Activated B cell treated with CpG ODN at 0.5 μM for 24 hours (primary cell): ENCODE measurements around the gene LIMK1. TPM values are rescaled to one million over a fixed set of nuclear protein-coding genes. Genes with fewer than 3 reads are reported as not detected.

Experiments
- ATAC-seq: fragments of 200-7000 bp; cut with Tn5 transposase; one replicate; pipeline ENCODE4 v1.10.0; 2021; ENCODE audit warnings: low read depth, mild to moderate bottlenecking, moderate library complexity
- CTCF ChIA-PET: fragments of 350-600 bp; sonication (Branson Sonifier 250); formaldehyde crosslinking; loops from one replicate; lab custom pipeline; 2021; ENCODE audit warnings: antibody characterized with exemption; lab: Charles Lee
- POLR2A ChIA-PET: fragments of 350-600 bp; sonication (Branson Sonifier 250); formaldehyde crosslinking; loops from one replicate; lab custom pipeline; 2021; ENCODE audit warnings: antibody characterized with exemption; lab: Charles Lee
- DNase-seq: peaks from one replicate; pipeline ENCODE4 v3.0.0; 2022
- H3K27ac Mint-ChIP-seq: one replicate; pipeline ENCODE4 v1.8.0; 2020; ENCODE audit warnings: mixed read lengths
- H3K27me3 Mint-ChIP-seq: one replicate; pipeline ENCODE4 v1.8.0; 2021; ENCODE audit warnings: mixed read lengths
- H3K36me3 Mint-ChIP-seq: one replicate; pipeline ENCODE4 v1.8.0; 2021; ENCODE audit warnings: low read depth, mixed read lengths
- H3K4me1 Mint-ChIP-seq: one replicate; pipeline ENCODE4 v1.8.0; 2021; ENCODE audit warnings: mixed read lengths
- H3K4me3 Mint-ChIP-seq: one replicate; pipeline ENCODE4 v1.8.0; 2020; ENCODE audit warnings: mild to moderate bottlenecking, mixed read lengths
- H3K9me3 Mint-ChIP-seq: one replicate; pipeline ENCODE4 v1.8.0; 2020; ENCODE audit warnings: mixed read lengths
- CTCF ChIP-seq: fragments of 200-600 bp; IDR thresholded peaks from one replicate; pipeline ENCODE4 v1.8.0; 2022; ENCODE audit warnings: antibody characterized with exemption, mild to moderate bottlenecking
- intact Hi-C: fragments of 100-400 bp; cut with micrococcal nuclease; formaldehyde crosslinking; loops from one replicate; pipeline ENCODE4 v1.15.1; 2024
- total RNA-seq: library from RNA; stranded (reverse); gene quantifications from 2 replicates; pipeline ENCODE4 v1.2.3, GENCODE V29; 2022

The LIMK1 gene
- total RNA-seq, 1 donor from 2014 or later: 59.6 TPM

- intact Hi-C loops: no loop called here
- peak overlapping the region; percentile 35 for H3K4me3 Mint-ChIP-seq
- POLR2A ChIA-PET: no interaction called here
- peak; percentile 48 for DNase-seq
- ATAC-seq: peak; percentile 98
- no peak for TF ChIP-seq CTCF
- CTCF ChIA-PET: no interaction called here
- H3K27ac Mint-ChIP-seq: peak overlapping the region; percentile 75
- peaks cover 8% of the 10 kb centered on the region for H3K27me3 Mint-ChIP-seq
- peaks cover 5% of the 10 kb centered on the region for H3K4me1 Mint-ChIP-seq
- H3K36me3 Mint-ChIP-seq: no peaks in the 10 kb centered on the region
- H3K9me3 Mint-ChIP-seq: no peaks in the 10 kb centered on the region
These were observed 21.6 kb upstream of the LIMK1 start for GRCh38 chr7:74061840-74062539.

- H3K4me1 Mint-ChIP-seq: peaks cover 7% of the 10 kb centered on the region
- H3K4me3 Mint-ChIP-seq: no peak overlapping the region
- intact Hi-C loops: no loop called here
- no peaks in the 10 kb centered on the region for H3K9me3 Mint-ChIP-seq
- no peak for DNase-seq
- ChIA-PET CTCF (no interaction called here), POLR2A (no interaction called here)
- TF ChIP-seq CTCF: no peak
- H3K27ac Mint-ChIP-seq: no peak overlapping the region
- no peak for ATAC-seq
- H3K27me3 Mint-ChIP-seq: peaks cover 3% of the 10 kb centered on the region
- no peaks in the 10 kb centered on the region for H3K36me3 Mint-ChIP-seq
These were observed 20.4 kb upstream of the LIMK1 start for GRCh38 chr7:74063223-74063641.

- DNase-seq: no peak
- ChIA-PET POLR2A (no interaction called here), CTCF (no interaction called here)
- Mint-ChIP-seq H3K4me3 (no peak overlapping the region), H3K9me3 (no peaks in the 10 kb centered on the region), H3K27ac (no peak overlapping the region), H3K36me3 (no peaks in the 10 kb centered on the region), H3K27me3 (peaks cover under 1% of the 10 kb centered on the region), H3K4me1 (peaks cover 7% of the 10 kb centered on the region)
- no peak for TF ChIP-seq CTCF
- intact Hi-C loops: no loop called here
- no peak for ATAC-seq
These were observed 20.0 kb upstream of the LIMK1 start for GRCh38 chr7:74063646-74064045.

- Mint-ChIP-seq H3K4me1 (peaks cover 7% of the 10 kb centered on the region), H3K4me3 (no peak overlapping the region), H3K9me3 (no peaks in the 10 kb centered on the region), H3K27ac (no peak overlapping the region), H3K36me3 (no peaks in the 10 kb centered on the region), H3K27me3 (no peaks in the 10 kb centered on the region)
- ChIA-PET CTCF (interaction anchor here (1.0 to 1.7 kb wide), 3 partner anchors 142 to 338 kb away, joined by 4 to 6 read pairs (median 4); no protein-coding TSS in a partner anchor), POLR2A (interaction anchor here (0.5 to 0.7 kb wide), 2 partner anchors 49 to 141 kb away, joined by 3 to 5 read pairs; no protein-coding TSS in a partner anchor)
- TF ChIP-seq CTCF: no peak
- ATAC-seq: no peak
- intact Hi-C loops: loop anchor here (5.0 kb wide), 3 partner anchors 58 to 503 kb away; no protein-coding TSS in a partner anchor
- DNase-seq: no peak
These were observed 18.9 kb upstream of the LIMK1 start for GRCh38 chr7:74064696-74065095.

GRCh38 chr7:74066626-74067025 is 17.0 kb upstream of the LIMK1 start:
- POLR2A ChIA-PET: no interaction called here

More at GRCh38 chr7:74066626-74067025, 17.0 kb upstream of the LIMK1 start:
- H3K27me3 Mint-ChIP-seq: no peaks in the 10 kb centered on the region
- ATAC-seq (no peak), DNase-seq (no peak)
- CTCF ChIA-PET: interaction anchor here (0.8 to 2.2 kb wide), 2 partner anchors 137 to 140 kb away, joined by 5 to 10 read pairs; no protein-coding TSS in a partner anchor
- no peak overlapping the region for H3K27ac Mint-ChIP-seq
- intact Hi-C loops: loop anchor here (5.0 kb wide), 3 partner anchors 56 to 501 kb away; no protein-coding TSS in a partner anchor
- peaks cover 7% of the 10 kb centered on the region for H3K4me1 Mint-ChIP-seq
- H3K4me3 Mint-ChIP-seq: no peak overlapping the region
- H3K9me3 Mint-ChIP-seq: no peaks in the 10 kb centered on the region
- TF ChIP-seq CTCF: no peak
- no peaks in the 10 kb centered on the region for H3K36me3 Mint-ChIP-seq
